ENCODE data around the gene OR2D3.
"Not testable (repeated sequence)": the region's sequence is repeated elsewhere in the genome, so short reads cannot be mapped to it uniquely, and the experiment has no call there.

Gene OR2D3

GRCh38 chr11:6920702-6921101 lies at the start of gene OR2D3:
Gene OR2D3 (plus strand): TSS chr11:6921002. CDS start chr11:6921002, 0 bp downstream.
- H3K4me3 ChIP-seq (ENCODE audit: insufficient read length, low read depth) = no peak within 1 kb of the TSS
- no peak within 1 kb of the TSS for H3K9ac ChIP-seq (ENCODE audit: insufficient read length, low read depth)
- TF ChIP-seq SUZ12 (IDR thresholded peaks at IDR 0.05; ENCODE audit: extremely low read depth, insufficient read depth, insufficient read length) = no peak
- TF ChIP-seq ZNF274 (IDR thresholded peaks at IDR 0.05; ENCODE audit: low read depth, low read length) = no peak
- no peak for TF ChIP-seq YY1 (IDR thresholded peaks at IDR 0.05; ENCODE audit: insufficient read depth, insufficient read length)
- H3K27me3 ChIP-seq (ENCODE audit: insufficient read depth, insufficient read length) = no peaks in the 10 kb centered on the region
- no peaks in the 10 kb centered on the region for H3K4me1 ChIP-seq (ENCODE audit: insufficient read depth, insufficient read length)
- H3K36me3 ChIP-seq (ENCODE audit: insufficient read depth, insufficient read length, low read length) = no peaks in the 10 kb centered on the region
- H3K9me3 ChIP-seq (ENCODE audit: insufficient read depth, low read length) = no peaks in the 10 kb centered on the region
- DNase-seq (ENCODE audit: low read depth, low spot score) = no peak

- H3K4me3 ChIP-seq (ENCODE audit: insufficient read length, low read depth) = no peak overlapping the region
- H3K9me3 ChIP-seq (ENCODE audit: insufficient read depth, low read length) = no peaks in the 10 kb centered on the region
- no peak overlapping the region for H3K9ac ChIP-seq (ENCODE audit: insufficient read length, low read depth)
- TF ChIP-seq ZNF274 (IDR thresholded peaks at IDR 0.05; ENCODE audit: low read depth, low read length) = no peak
- no peak for TF ChIP-seq YY1 (IDR thresholded peaks at IDR 0.05; ENCODE audit: insufficient read depth, insufficient read length)
- no peak for TF ChIP-seq SUZ12 (IDR thresholded peaks at IDR 0.05; ENCODE audit: extremely low read depth, insufficient read depth, insufficient read length)
- no peaks in the 10 kb centered on the region for H3K36me3 ChIP-seq (ENCODE audit: insufficient read depth, insufficient read length, low read length)
- no peak for DNase-seq (ENCODE audit: low read depth, low spot score)
- H3K27me3 ChIP-seq (ENCODE audit: insufficient read depth, insufficient read length) = no peaks in the 10 kb centered on the region
- H3K4me1 ChIP-seq (ENCODE audit: insufficient read depth, insufficient read length) = no peaks in the 10 kb centered on the region
Observed at GRCh38 chr11:6871278-6871677, 49.5 kb upstream of the OR2D3 start.

DNA sequence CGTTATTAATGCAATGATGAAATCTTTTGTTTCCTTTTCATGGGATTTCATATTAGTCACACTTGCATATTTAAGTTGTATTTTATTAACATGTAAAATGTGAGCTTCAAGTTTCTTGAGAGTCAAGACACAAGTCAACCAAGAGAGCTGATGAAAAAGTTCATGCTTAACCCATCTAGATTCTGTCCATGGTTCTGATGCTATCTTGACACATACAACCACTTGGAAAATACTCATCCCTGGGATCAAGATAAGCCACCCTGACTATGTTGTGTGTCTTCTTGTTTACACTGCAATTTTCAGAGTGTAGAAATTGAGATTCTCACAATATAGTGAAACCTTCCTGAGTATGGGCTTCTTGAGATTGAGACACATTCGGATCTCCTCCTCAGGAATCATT lies 45.0 kb upstream of the OR2D3 start:
- Histone ChIP-seq H3K4me3 (ENCODE audit: insufficient read length, low read depth) (no peak overlapping the region), H3K27me3 (ENCODE audit: insufficient read depth, insufficient read length) (no peaks in the 10 kb centered on the region), H3K4me1 (ENCODE audit: insufficient read depth, insufficient read length) (no peaks in the 10 kb centered on the region), H3K9me3 (ENCODE audit: insufficient read depth, low read length) (no peaks in the 10 kb centered on the region), H3K36me3 (ENCODE audit: insufficient read depth, insufficient read length, low read length) (no peaks in the 10 kb centered on the region), H3K9ac (ENCODE audit: insufficient read length, low read depth) (no peak overlapping the region)
- DNase-seq (ENCODE audit: low read depth, low spot score) = no peak
- TF ChIP-seq ZNF274 (IDR thresholded peaks at IDR 0.05; ENCODE audit: low read depth, low read length) = no peak
- TF ChIP-seq YY1 (IDR thresholded peaks at IDR 0.05; ENCODE audit: insufficient read depth, insufficient read length) = no peak
- TF ChIP-seq SUZ12 (IDR thresholded peaks at IDR 0.05; ENCODE audit: extremely low read depth, insufficient read depth, insufficient read length) = no peak

DNA sequence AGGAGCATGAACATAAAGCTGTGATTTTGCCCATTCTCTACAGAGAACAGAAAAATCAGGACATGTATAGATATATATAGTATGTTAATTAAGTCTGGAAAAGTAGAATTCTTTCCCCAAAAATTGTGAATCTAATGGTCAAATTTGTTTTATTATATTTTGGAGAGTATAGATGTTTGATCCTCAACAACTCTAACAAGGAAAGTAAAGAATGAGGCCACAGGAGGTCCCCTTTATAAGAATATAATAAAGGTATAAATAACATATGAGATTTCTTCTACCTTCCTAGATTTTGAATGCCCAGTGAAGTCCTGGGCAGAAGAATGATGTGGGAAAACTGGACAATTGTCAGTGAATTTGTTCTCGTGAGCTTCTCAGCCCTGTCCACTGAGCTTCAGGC lies 44.5 kb upstream of the OR2D3 start, which contains the start of gene OR10A4:
Gene OR10A4 (plus strand): TSS at position 301 of the 400 bp plus-strand sequence. CDS start 23 bp downstream, at position 324.
- TF ChIP-seq SUZ12 (IDR thresholded peaks at IDR 0.05; ENCODE audit: extremely low read depth, insufficient read depth, insufficient read length) (no peak), ZNF274 (IDR thresholded peaks at IDR 0.05; ENCODE audit: low read depth, low read length) (no peak), YY1 (IDR thresholded peaks at IDR 0.05; ENCODE audit: insufficient read depth, insufficient read length) (no peak)
- Histone ChIP-seq H3K4me3 (ENCODE audit: insufficient read length, low read depth) (no peak within 1 kb of the TSS), H3K9ac (ENCODE audit: insufficient read length, low read depth) (no peak within 1 kb of the TSS), H3K9me3 (ENCODE audit: insufficient read depth, low read length) (no peaks in the 10 kb centered on the region), H3K4me1 (ENCODE audit: insufficient read depth, insufficient read length) (no peaks in the 10 kb centered on the region), H3K27me3 (ENCODE audit: insufficient read depth, insufficient read length) (no peaks in the 10 kb centered on the region), H3K36me3 (ENCODE audit: insufficient read depth, insufficient read length, low read length) (no peaks in the 10 kb centered on the region)
- DNase-seq (ENCODE audit: low read depth, low spot score) = no peak

GRCh38 chr11:6876914-6877313 lies 43.9 kb upstream of the OR2D3 start:
- DNase-seq (ENCODE audit: low read depth, low spot score) = no peak
- H3K36me3 ChIP-seq (ENCODE audit: insufficient read depth, insufficient read length, low read length) = no peaks in the 10 kb centered on the region

DNA sequence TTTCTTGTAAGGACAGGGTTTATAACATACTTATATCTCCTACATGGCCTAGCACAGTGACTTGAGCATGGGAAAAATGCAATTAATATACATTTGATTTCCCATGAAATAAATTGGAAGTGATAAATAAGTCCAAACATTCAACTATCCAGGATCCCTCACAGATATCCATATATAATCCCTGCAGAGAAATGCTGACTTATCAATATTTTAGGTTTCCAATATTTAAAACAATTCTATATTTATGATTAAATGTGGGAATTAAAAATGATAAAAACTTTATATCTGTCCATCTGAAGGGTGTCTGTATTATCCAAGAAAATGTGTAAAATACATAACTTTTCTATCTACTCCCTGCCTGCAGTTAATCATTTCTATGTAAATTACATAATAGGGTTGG lies 38.1 kb upstream of the OR2D3 start:
- no peaks in the 10 kb centered on the region for H3K36me3 ChIP-seq (ENCODE audit: insufficient read depth, insufficient read length, low read length)
- no peak overlapping the region for H3K4me3 ChIP-seq (ENCODE audit: insufficient read length, low read depth)
- H3K4me1 ChIP-seq (ENCODE audit: insufficient read depth, insufficient read length) = no peaks in the 10 kb centered on the region
- TF ChIP-seq ZNF274 (IDR thresholded peaks at IDR 0.05; ENCODE audit: low read depth, low read length) (no peak), YY1 (IDR thresholded peaks at IDR 0.05; ENCODE audit: insufficient read depth, insufficient read length) (no peak)
- no peaks in the 10 kb centered on the region for H3K27me3 ChIP-seq (ENCODE audit: insufficient read depth, insufficient read length)
- DNase-seq (ENCODE audit: low read depth, low spot score) = no peak
- no peak overlapping the region for H3K9ac ChIP-seq (ENCODE audit: insufficient read length, low read depth)
- H3K9me3 ChIP-seq (ENCODE audit: insufficient read depth, low read length) = no peaks in the 10 kb centered on the region

More at GRCh38 chr11:6876914-6877313, 43.9 kb upstream of the OR2D3 start:
- TF ChIP-seq ZNF274 (IDR thresholded peaks at IDR 0.05; ENCODE audit: low read depth, low read length) (no peak), SUZ12 (IDR thresholded peaks at IDR 0.05; ENCODE audit: extremely low read depth, insufficient read depth, insufficient read length) (no peak), YY1 (IDR thresholded peaks at IDR 0.05; ENCODE audit: insufficient read depth, insufficient read length) (no peak)
- no peak overlapping the region for H3K9ac ChIP-seq (ENCODE audit: insufficient read length, low read depth)
- no peaks in the 10 kb centered on the region for H3K9me3 ChIP-seq (ENCODE audit: insufficient read depth, low read length)
- H3K27me3 ChIP-seq (ENCODE audit: insufficient read depth, insufficient read length) = no peaks in the 10 kb centered on the region
- H3K4me1 ChIP-seq (ENCODE audit: insufficient read depth, insufficient read length) = no peaks in the 10 kb centered on the region
- no peak overlapping the region for H3K4me3 ChIP-seq (ENCODE audit: insufficient read length, low read depth)

DNA sequence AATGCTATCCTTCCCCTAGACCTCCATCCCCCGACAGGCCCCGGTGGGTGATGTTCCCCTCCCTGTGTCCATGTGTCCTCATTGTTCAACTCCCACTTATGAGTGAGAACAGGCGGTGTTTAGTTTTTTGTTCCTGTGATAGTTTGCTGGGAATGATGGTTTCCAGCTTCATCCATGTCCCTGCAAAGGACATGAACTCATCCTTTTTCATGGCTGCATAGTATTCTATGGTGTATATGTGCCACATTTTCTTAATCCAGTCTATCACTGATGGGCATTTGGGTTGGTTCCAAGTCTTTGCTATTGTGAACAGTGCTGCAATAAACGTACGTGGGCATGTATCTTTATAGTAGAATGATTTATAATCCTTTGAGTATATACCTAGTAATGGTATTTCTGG lies 33.1 kb upstream of the OR2D3 start:
- H3K27me3 ChIP-seq (ENCODE audit: insufficient read depth, insufficient read length); H3K4me3 ChIP-seq (ENCODE audit: insufficient read length, low read depth); H3K36me3 ChIP-seq (ENCODE audit: insufficient read depth, insufficient read length, low read length); H3K9ac ChIP-seq (ENCODE audit: insufficient read length, low read depth); H3K4me1 ChIP-seq (ENCODE audit: insufficient read depth, insufficient read length); H3K9me3 ChIP-seq (ENCODE audit: insufficient read depth, low read length); DNase-seq (ENCODE audit: low read depth, low spot score): not testable (repeated sequence)

DNA sequence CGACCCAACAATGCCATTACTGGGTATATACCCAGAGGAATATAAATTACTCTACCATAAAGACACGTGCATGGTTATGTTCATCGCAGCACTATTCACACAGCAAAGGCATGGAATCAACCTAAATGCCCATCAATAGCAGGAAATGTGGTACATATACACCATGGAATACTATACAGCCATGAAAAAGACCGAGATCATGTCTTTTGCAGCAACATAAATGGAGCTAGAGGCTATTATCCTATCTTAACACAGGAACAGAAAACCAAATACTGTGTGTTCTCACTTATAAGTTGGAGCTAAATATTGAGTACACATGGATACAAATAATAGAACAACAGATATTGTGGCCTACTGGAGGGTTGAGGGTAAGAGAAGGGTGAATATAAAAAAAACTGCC lies 32.0 kb upstream of the OR2D3 start:
- H3K4me3 ChIP-seq (ENCODE audit: insufficient read length, low read depth) = no peak overlapping the region
- DNase-seq (ENCODE audit: low read depth, low spot score) = no peak
- H3K4me1 ChIP-seq (ENCODE audit: insufficient read depth, insufficient read length) = no peaks in the 10 kb centered on the region
- H3K36me3 ChIP-seq (ENCODE audit: insufficient read depth, insufficient read length, low read length) = no peaks in the 10 kb centered on the region
- no peaks in the 10 kb centered on the region for H3K27me3 ChIP-seq (ENCODE audit: insufficient read depth, insufficient read length)
- H3K9me3 ChIP-seq (ENCODE audit: insufficient read depth, low read length) = no peaks in the 10 kb centered on the region
- TF ChIP-seq SUZ12 (IDR thresholded peaks at IDR 0.05; ENCODE audit: extremely low read depth, insufficient read depth, insufficient read length) (no peak), YY1 (IDR thresholded peaks at IDR 0.05; ENCODE audit: insufficient read depth, insufficient read length) (no peak), ZNF274 (IDR thresholded peaks at IDR 0.05; ENCODE audit: low read depth, low read length) (no peak)
- no peak overlapping the region for H3K9ac ChIP-seq (ENCODE audit: insufficient read length, low read depth)

Measured in NT2/D1 (cell line).